Activated CD8-positive, alpha-beta memory T cell treated with anti-CD3 and anti-CD28 coated beads, Interleukin-2, amount 10 ng/mL, durations not matched to agents 7 days and 5 days (primary cell): ENCODE results near the gene RINL. TPM values are rescaled to one million over a fixed set of nuclear protein-coding genes. Genes with fewer than 3 reads are reported as not detected.

Source experiments
- ATAC-seq: fragments of 150-1000 bp; cut with Tn5 transposase; one replicate; pipeline ENCODE4 v1.10.0; 2021; ENCODE audit warnings: moderate library complexity
- CTCF ChIA-PET: fragments of 350-600 bp; sonication (Branson Sonifier 250); formaldehyde crosslinking; loops from one replicate; lab custom pipeline; 2021; ENCODE audit warnings: antibody characterized with exemption; lab: Charles Lee
- DNase-seq: peaks from one replicate; pipeline ENCODE4 v3.0.0-alpha.2; 2020
- H3K27ac Mint-ChIP-seq: one replicate; pipeline ENCODE4 v1.8.0; 2021; ENCODE audit warnings: mild to moderate bottlenecking, mixed read lengths
- H3K27me3 Mint-ChIP-seq: one replicate; pipeline ENCODE4 v1.8.0; 2021; ENCODE audit warnings: mixed read lengths
- H3K36me3 Mint-ChIP-seq: one replicate; pipeline ENCODE4 v1.8.0; 2021; ENCODE audit warnings: mild to moderate bottlenecking, mixed read lengths
- H3K4me1 Mint-ChIP-seq: one replicate; pipeline ENCODE4 v1.8.0; 2021; ENCODE audit warnings: mixed read lengths
- H3K4me3 Mint-ChIP-seq: one replicate; pipeline ENCODE4 v1.8.0; 2021; ENCODE audit warnings: mild to moderate bottlenecking, moderate library complexity, mixed read lengths
- H3K9me3 Mint-ChIP-seq: one replicate; pipeline ENCODE4 v1.8.0; 2022; ENCODE audit warnings: low read depth, mixed read lengths
- total RNA-seq, 2 experiments: library from RNA; stranded (reverse); gene quantifications; one replicate each; pipeline ENCODE4 v1.2.3, GENCODE V29; 2021

The RINL gene
- total RNA-seq, 2 experiments from 2014 or later = 80.1 to 81.0 TPM

GRCh38 chr19:38849860-38850435 is 28.1 kb downstream of the RINL start, which contains the start of gene HNRNPL:
HNRNPL (minus strand) TSS chr19:38849986; CDS start chr19:38849966, 20 bp downstream.
- Mint-ChIP-seq H3K27me3 (no peaks in the 10 kb centered on the region), H3K27ac (peak within 1 kb of the TSS; percentile 99), H3K9me3 (no peaks in the 10 kb centered on the region), H3K4me1 (peaks cover 52% of the 10 kb centered on the region), H3K36me3 (peaks cover 38% of the 10 kb centered on the region), H3K4me3 (peak within 1 kb of the TSS; percentile 88)
- CTCF ChIA-PET = interaction anchor here (0.6 to 1.6 kb wide), 6 partner anchors 18 to 452 kb away, joined by 3 to 8 read pairs (median 5); partner anchors contain the start of genes ECH1, MRPS12, RINL and SARS2
- ATAC-seq (peak; percentile 71), DNase-seq (peak; percentile 99)

GRCh38 chr19:38849147-38849859 is 28.8 kb downstream of the RINL start:
- ATAC-seq = peak; percentile 29
- Mint-ChIP-seq H3K27me3 (no peaks in the 10 kb centered on the region), H3K4me3 (peak overlapping the region; percentile 88), H3K27ac (peak overlapping the region; percentile 99), H3K4me1 (peaks cover 57% of the 10 kb centered on the region), H3K9me3 (no peaks in the 10 kb centered on the region), H3K36me3 (peaks cover 41% of the 10 kb centered on the region)
- peak; percentile 98 for DNase-seq
- CTCF ChIA-PET = interaction anchor here (0.6 to 1.6 kb wide), 10 partner anchors 15 to 452 kb away, joined by 3 to 10 read pairs (median 4); partner anchors contain the start of genes ECH1, MRPS12, RINL and SARS2

GRCh38 chr19:38848299-38849146 is 29.6 kb downstream of the RINL start:
- H3K4me1 Mint-ChIP-seq = peaks cover 61% of the 10 kb centered on the region
- no peak for ATAC-seq

GRCh38 chr19:38846097-38846496 is 32.0 kb downstream of the RINL start:
- ATAC-seq = no peak
- H3K27ac Mint-ChIP-seq = peak overlapping the region; percentile 48
- DNase-seq = no peak
- no peak overlapping the region for H3K4me3 Mint-ChIP-seq
- peaks cover 70% of the 10 kb centered on the region for H3K36me3 Mint-ChIP-seq
- H3K4me1 Mint-ChIP-seq = peaks cover 74% of the 10 kb centered on the region
- no peaks in the 10 kb centered on the region for H3K9me3 Mint-ChIP-seq
- CTCF ChIA-PET = interaction anchor here (1.2 to 1.5 kb wide), 2 partner anchors 16 to 23 kb away, joined by 3 read pairs; no protein-coding TSS in a partner anchor
- no peaks in the 10 kb centered on the region for H3K27me3 Mint-ChIP-seq

More at GRCh38 chr19:38848299-38849146, 29.6 kb downstream of the RINL start:
- H3K9me3 Mint-ChIP-seq = no peaks in the 10 kb centered on the region
- H3K27ac Mint-ChIP-seq = peak overlapping the region; percentile 99
- no peaks in the 10 kb centered on the region for H3K27me3 Mint-ChIP-seq
- CTCF ChIA-PET = interaction anchor here (0.8 to 1.6 kb wide), 12 partner anchors 14 to 212 kb away, joined by 3 to 10 read pairs (median 4); partner anchors contain the start of genes ECH1, MRPS12, RINL and SARS2
- peaks cover 49% of the 10 kb centered on the region for H3K36me3 Mint-ChIP-seq
- DNase-seq = no peak
- peak overlapping the region; percentile 88 for H3K4me3 Mint-ChIP-seq

GRCh38 chr19:38845374-38846024 is 32.6 kb downstream of the RINL start:
- no peak for ATAC-seq

GRCh38 chr19:38844093-38844686 is 33.9 kb downstream of the RINL start:
- DNase-seq = no peak
- H3K4me1 Mint-ChIP-seq = peaks cover 86% of the 10 kb centered on the region
- H3K4me3 Mint-ChIP-seq = no peak overlapping the region
- no peak for ATAC-seq
- no peaks in the 10 kb centered on the region for H3K27me3 Mint-ChIP-seq
- H3K27ac Mint-ChIP-seq = peak overlapping the region; percentile 90
- no peaks in the 10 kb centered on the region for H3K9me3 Mint-ChIP-seq
- CTCF ChIA-PET = interaction anchor here (1.0 to 1.4 kb wide), 4 partner anchors 13 to 86 kb away, joined by 3 to 6 read pairs (median 4); partner anchors contain the start of genes ECH1, MRPS12 and SARS2
- H3K36me3 Mint-ChIP-seq = peaks cover 88% of the 10 kb centered on the region

More at GRCh38 chr19:38845374-38846024, 32.6 kb downstream of the RINL start:
- H3K4me1 Mint-ChIP-seq = peaks cover 79% of the 10 kb centered on the region
- peaks cover 76% of the 10 kb centered on the region for H3K36me3 Mint-ChIP-seq
- CTCF ChIA-PET = interaction anchor here (1.2 to 1.5 kb wide), 2 partner anchors 16 to 24 kb away, joined by 3 read pairs; no protein-coding TSS in a partner anchor
- no peaks in the 10 kb centered on the region for H3K9me3 Mint-ChIP-seq
- H3K27ac Mint-ChIP-seq = peak overlapping the region; percentile 48
- no peaks in the 10 kb centered on the region for H3K27me3 Mint-ChIP-seq
- DNase-seq = no peak
- no peak overlapping the region for H3K4me3 Mint-ChIP-seq

- H3K4me1 Mint-ChIP-seq = peaks cover 86% of the 10 kb centered on the region
- no peak for ATAC-seq
- CTCF ChIA-PET = interaction anchor here (1.3 to 1.7 kb wide), 4 partner anchors 12 to 22 kb away, joined by 3 to 7 read pairs (median 5); partner anchors contain the start of gene ECH1
Measured at GRCh38 chr19:38843175-38843758, 34.8 kb downstream of the RINL start.

GRCh38 chr19:38842439-38843174 is 35.5 kb downstream of the RINL start:
- Mint-ChIP-seq H3K4me3 (peak overlapping the region; percentile 65), H3K27me3 (no peaks in the 10 kb centered on the region), H3K4me1 (peaks cover 83% of the 10 kb centered on the region), H3K27ac (peak overlapping the region; percentile 90), H3K36me3 (peaks cover 87% of the 10 kb centered on the region), H3K9me3 (no peaks in the 10 kb centered on the region)
- peak; percentile 89 for ATAC-seq
- DNase-seq = peak; percentile 91
- CTCF ChIA-PET = interaction anchor here (0.7 to 1.7 kb wide), 14 partner anchors 9 to 440 kb away, joined by 3 to 13 read pairs (median 5); partner anchors contain the start of genes ECH1, FAM98C, MRPS12 and RINL

More at GRCh38 chr19:38843175-38843758, 34.8 kb downstream of the RINL start:
- Mint-ChIP-seq H3K36me3 (peaks cover 89% of the 10 kb centered on the region), H3K9me3 (no peaks in the 10 kb centered on the region), H3K27me3 (no peaks in the 10 kb centered on the region), H3K27ac (peak overlapping the region; percentile 90), H3K4me3 (no peak overlapping the region)
- no peak for DNase-seq

- Mint-ChIP-seq H3K27ac (peak overlapping the region; percentile 90), H3K36me3 (peaks cover 87% of the 10 kb centered on the region), H3K4me1 (peaks cover 76% of the 10 kb centered on the region), H3K27me3 (no peaks in the 10 kb centered on the region), H3K4me3 (peak overlapping the region; percentile 65), H3K9me3 (no peaks in the 10 kb centered on the region)
- ATAC-seq = peak; percentile 5
- CTCF ChIA-PET = interaction anchor here (0.6 to 1.7 kb wide), 15 partner anchors 10 to 439 kb away, joined by 3 to 13 read pairs (median 5); partner anchors contain the start of genes ECH1, FAM98C, MRPS12 and RINL
- DNase-seq = peak; percentile 59
Measured at GRCh38 chr19:38841787-38842438, 36.2 kb downstream of the RINL start.

GRCh38 chr19:38841180-38841766 is 36.8 kb downstream of the RINL start:
- DNase-seq = no peak
- no peaks in the 10 kb centered on the region for H3K9me3 Mint-ChIP-seq
- H3K4me3 Mint-ChIP-seq = peak overlapping the region; percentile 65
- no peak for ATAC-seq
- H3K36me3 Mint-ChIP-seq = peaks cover 90% of the 10 kb centered on the region
- H3K4me1 Mint-ChIP-seq = peaks cover 72% of the 10 kb centered on the region
- H3K27me3 Mint-ChIP-seq = no peaks in the 10 kb centered on the region
- CTCF ChIA-PET = interaction anchor here (0.6 to 1.7 kb wide), 11 partner anchors 9 to 438 kb away, joined by 3 to 12 read pairs (median 4); partner anchors contain the start of genes ECH1 and FAM98C
- peak overlapping the region; percentile 90 for H3K27ac Mint-ChIP-seq
